HG03025 (cell line): ENCODE measurements around the gene GPC6.
"Not testable (repeated sequence)": the region's sequence is repeated elsewhere in the genome, so short reads cannot be mapped to it uniquely, and the experiment has no call there.

Experiments used
- ATAC-seq: cut with Tn5 transposase; IDR thresholded peaks from one replicate; pipeline ENCODE4 v1.9.1; 2021; ENCODE audit warnings: mild to moderate bottlenecking, moderate library complexity; ENCODE audit not compliant: unreplicated experiment, low FRiP score

GPC6 gene

DNA sequence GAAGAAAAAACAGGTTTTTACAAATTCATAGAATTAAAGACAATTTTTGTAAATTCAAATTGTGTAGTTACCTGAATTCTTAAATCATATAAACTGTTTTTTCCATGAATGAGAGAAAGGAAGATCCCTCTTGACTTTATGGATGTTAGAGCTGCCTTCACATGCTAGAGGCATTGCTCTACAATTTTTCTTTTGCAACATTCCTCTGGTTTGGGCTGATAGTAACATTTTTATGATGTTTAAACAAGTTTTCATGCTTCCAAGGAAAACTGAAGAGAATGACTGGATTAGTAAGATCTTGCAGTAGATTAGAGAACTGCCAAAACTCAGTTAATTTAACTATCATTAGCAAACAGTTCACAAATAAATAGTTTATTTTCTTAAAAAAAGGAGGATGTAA, 250.6 kb downstream of the GPC6 start:
- no peak for ATAC-seq

- no peak for ATAC-seq
Observed at GRCh38 chr13:93480553-93481106, 254.0 kb downstream of the GPC6 start.

DNA sequence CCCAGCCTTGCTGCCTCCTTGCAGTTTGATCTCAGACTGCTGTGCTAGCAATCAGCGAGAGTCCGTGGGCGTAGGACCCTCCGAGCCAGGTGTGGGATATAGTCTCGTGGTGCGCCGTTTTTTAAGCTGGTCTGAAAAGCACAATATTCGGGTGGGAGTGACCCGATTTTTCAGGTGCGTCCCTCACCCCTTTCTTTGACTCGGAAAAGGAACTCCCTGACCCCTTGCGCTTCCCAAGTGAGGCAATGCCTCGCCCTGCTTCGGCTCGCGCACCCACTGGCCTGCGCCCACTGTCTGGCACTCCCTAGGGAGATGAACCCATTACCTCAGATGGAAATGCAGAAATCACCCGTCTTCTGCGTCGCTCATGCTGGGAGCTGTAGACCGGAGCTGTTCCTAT, 269.5 kb downstream of the GPC6 start:
- not testable (repeated sequence) for ATAC-seq

DNA sequence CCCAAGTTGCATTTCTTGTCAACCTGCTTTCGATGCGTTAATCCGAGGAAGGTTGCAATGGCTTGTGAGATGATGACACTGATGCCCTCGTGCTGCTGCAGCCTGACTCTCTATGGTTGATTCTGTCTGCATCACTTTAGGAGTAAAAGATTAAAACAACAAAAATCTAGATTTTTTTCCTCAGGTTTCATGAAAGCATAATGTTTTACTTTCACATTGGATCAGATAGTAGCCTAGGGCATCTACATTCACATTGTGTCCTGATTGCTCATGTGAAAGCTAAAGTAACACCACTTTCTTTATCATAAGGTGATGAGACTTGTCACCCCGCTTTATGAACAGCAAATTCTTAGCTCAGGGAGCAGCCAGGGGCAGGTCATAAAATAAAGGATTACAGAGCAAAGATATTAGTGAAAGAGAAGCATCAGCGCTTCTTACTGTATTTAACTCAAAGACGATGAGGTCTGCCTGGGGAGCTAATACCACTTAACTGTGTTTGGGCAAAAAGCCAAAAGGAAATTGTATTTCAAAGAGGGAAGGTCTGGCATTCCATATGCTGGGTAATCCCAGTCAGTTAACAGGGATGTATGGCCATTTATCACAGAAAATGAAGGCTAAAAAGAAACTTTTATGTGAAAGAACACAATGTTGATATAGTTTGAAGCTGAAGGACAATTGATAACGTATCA, 270.5 kb downstream of the GPC6 start:
- no peak for ATAC-seq

DNA sequence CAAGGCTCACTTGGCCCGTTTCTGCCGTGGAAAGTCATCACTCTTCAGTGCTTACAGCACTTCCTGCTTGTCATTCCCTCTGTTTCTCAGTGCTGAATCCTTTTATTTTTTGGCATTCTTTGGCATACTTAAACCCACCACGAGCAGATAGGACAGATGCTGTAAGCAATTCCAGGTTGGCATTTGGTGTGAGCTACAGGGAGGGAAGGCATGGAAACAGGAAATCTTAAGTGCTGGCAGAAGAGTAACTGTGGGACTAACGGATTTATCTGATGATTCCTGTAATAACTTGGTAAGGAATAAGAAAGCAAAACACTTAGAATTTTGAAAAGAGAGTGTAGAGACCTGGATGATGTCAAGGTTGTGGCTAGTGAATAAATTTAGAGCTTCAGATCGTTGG, 273.4 kb downstream of the GPC6 start:
- ATAC-seq, result no peak

GRCh38 chr13:93502071-93502470, 275.5 kb downstream of the GPC6 start:
- no peak for ATAC-seq

GRCh38 chr13:93502987-93503615, 276.5 kb downstream of the GPC6 start:
- ATAC-seq, result no peak

DNA sequence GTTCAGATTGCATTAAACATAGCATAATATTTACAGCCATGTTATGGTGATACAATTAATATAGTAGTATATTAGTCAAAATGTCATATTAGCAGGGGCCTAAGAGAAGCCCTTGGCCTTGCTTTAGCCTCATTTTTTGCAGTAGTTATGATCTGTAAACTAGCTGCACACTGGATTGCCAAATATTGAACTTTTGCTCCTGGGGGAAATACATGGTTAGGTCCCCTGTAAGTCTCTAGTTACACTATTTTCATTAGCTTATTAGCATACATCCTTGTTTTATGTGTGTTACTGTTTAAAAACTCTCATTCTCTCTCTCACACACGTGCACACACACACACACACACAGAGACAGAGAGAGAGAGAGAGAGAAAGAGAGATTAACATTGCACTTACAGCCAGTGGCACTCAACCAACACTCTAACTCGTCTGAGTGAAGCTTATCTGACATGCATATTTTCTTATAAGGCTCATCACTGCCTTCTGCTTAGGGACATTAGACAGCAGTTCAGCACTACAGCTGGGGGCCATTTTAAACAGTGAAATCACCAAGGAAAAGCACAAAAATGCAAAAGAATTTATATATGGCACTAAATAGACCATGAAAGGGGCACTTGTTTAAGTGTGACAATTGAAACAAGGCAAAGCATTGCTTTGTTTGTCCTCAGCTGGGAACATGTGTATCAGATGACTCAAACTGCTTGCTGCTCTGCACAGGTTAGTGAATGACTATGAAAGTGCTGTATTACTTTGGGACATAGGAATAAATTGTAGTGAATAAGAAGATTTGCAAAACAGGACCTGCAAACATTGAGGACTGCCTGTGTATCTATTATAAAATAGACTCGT, 278.7 kb downstream of the GPC6 start:
- no peak for ATAC-seq

DNA sequence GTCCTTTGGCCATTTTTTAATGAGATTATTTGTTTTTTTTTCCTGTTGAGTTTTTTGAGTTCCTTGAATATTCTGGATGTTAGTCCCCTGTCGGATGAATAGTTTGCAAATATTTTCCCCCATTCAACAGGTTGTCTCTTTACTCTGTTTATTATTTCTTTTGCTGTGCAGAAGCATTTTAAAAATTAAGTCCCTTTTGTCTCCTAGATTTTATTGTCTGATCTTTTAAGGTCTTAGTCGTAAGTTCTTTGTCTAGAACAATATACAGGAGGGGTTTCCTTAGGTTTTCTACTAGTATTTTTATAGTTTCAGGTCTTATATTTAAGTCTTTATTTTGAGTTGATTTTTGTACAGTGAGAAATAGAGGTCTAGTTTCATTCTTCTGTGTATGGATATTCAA, 284.4 kb downstream of the GPC6 start:
- no peak for ATAC-seq

DNA sequence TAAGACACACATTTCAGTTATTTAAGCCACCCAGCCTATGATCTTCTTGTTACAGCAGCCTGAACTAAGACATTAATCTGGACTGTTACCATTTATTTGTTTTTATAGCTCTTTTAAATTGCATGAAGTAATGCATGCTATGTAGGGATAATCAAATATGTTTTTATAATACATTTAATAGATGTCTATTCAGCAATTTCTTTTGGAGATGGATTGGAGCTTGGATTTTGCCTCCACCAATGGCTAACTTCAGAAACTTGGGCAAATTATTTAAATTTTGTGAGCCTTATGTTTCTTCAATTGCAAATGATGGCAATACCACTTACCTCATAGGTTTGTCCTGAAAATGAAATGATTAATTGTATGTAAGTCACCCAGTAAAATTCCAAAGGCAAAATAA, 288.7 kb downstream of the GPC6 start:
- no peak for ATAC-seq

DNA sequence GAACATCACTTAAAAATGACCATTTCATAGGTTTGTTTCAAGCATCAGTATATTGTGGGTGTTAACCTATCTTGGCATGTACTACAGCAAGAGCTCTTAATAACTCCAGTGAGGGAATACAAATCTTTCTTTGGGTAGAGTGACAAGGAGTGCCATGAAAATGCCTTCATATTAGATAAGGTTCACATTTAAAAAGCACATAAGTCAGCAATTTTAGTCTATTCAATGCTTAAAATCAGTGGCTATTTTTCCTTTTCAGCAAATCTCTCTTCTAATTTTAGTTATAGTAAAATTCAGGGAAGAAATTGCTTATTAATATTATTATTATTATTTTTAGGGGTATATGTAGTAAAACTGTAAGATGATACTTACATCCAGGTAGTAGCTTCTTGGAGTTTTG, 291.1 kb downstream of the GPC6 start:
- no peak for ATAC-seq

GRCh38 chr13:93521307-93521706, 294.7 kb downstream of the GPC6 start:
- ATAC-seq, result no peak

DNA sequence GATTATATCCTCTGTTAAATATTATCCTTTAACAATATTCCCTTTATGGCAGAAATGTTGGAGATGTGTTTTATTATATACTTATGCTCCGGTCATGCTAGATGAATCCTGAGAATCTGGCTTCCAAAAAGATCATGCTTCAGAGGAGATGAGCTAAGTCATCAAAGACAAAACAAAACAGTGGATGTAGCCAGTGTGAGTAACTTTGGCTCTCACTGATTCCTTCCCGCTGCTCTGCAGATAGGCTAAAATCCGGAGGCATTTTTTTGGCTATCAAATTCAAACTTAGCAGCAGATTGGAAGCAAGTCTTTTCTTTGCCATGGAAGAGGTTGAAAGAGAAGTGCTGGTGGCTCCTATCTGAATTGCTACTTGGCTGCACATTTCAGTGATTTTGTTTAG, 295.9 kb downstream of the GPC6 start:
- ATAC-seq, result no peak

GRCh38 chr13:93525087-93525486, 298.5 kb downstream of the GPC6 start:
- ATAC-seq, result no peak

DNA sequence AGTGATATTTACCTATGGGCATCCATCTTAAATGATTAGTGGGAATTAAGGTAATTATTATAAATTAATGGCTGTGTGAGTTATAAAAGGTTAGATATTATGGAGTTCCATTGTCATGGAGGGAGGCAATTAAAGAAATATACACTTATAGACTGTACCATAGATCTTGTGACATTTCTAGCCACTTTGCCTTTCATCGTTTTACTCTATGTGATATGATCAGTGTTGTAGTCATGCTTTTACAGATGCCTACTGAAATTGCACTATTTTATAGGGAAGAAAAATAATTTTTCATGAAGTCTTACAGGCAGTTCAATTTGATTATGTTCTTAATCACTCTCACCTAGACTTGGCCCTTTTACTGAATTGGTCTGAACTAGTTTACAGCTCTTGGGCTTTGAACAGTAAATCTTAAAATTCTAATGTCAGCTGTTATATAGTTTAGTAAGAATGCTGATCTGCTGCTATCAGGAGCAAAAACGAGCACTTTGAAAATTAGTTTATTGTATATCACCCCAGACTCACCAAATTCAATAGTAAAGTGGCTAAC, 301.2 kb downstream of the GPC6 start:
- ATAC-seq, result no peak

GRCh38 chr13:93529961-93530360, 303.4 kb downstream of the GPC6 start:
- no peak for ATAC-seq

- no peak for ATAC-seq
Observed at GRCh38 chr13:93534181-93534700, 307.6 kb downstream of the GPC6 start.

- ATAC-seq, result no peak
Observed at GRCh38 chr13:93535251-93535650, 308.6 kb downstream of the GPC6 start.

DNA sequence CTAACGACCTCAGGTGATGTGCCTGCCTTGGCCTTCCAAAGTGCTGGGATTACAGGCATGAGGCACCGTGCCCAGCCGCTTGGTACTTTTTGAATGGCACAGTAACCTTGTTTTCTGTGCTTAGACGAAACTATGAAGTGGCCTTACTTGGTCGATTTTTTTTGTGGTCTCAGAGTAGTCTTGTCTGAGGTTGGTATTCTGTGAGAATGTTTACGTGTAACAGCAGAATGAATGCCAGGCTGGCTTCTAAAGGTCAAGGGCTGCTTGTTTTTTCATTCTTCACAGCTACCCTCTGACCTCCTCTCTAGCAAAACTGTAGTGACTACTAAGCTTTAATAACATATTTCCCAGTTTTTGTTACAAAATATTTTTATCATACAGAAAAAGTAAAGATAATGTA, 313.3 kb downstream of the GPC6 start:
- no peak for ATAC-seq

DNA sequence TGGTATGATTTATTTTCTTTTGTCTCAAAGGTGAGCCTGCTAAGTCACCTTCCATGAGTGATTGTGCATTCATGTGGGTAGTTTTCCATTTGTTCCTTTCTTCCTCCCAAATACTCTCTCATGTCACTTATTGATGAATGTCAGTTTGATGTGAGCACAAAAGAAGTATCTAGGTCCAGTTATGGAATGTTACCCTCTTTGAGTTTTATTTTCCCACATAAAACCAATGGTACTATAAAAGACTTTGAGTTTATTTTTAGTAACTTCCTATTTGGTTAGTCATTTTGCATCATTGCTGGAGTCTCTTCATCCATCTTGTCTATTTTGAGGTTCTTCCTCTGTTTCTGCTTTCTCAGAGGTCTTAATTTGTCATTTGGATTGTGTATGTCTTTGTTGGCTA, 321.3 kb downstream of the GPC6 start:
- ATAC-seq, result no peak
